Trophoblast cell (in vitro differentiated cells and primary cell): Measurements from ENCODE around the gene PARP8.

ENCODE experiments used
- DNase-seq, 2 donors: peaks; one replicate each; pipeline ENCODE4 v3.0.0-alpha.2; 2016
- H2AFZ ChIP-seq: 2 replicates; pipeline ENCODE4 v1.6.1; 2013; ENCODE audit warnings: low read length, moderate library complexity, mild to moderate bottlenecking; ENCODE audit not compliant: insufficient read depth, poor library complexity
- H2AK5ac ChIP-seq: 2 replicates; pipeline ENCODE4 v1.6.1; 2013; ENCODE audit warnings: mild to moderate bottlenecking, low read length
- H2BK120ac ChIP-seq: 2 replicates; pipeline ENCODE4 v1.6.1; 2013; ENCODE audit warnings: low read length, mild to moderate bottlenecking, moderate library complexity; ENCODE audit not compliant: insufficient read depth, poor library complexity
- H2BK12ac ChIP-seq: 2 replicates; pipeline ENCODE4 v1.6.1; 2013; ENCODE audit warnings: mild to moderate bottlenecking, low read length, moderate library complexity
- H2BK5ac ChIP-seq: 2 replicates; pipeline ENCODE4 v1.6.1; 2013; ENCODE audit warnings: low read length, low read depth, moderate library complexity, mild to moderate bottlenecking; ENCODE audit not compliant: poor library complexity
- H3K14ac ChIP-seq: 2 replicates; pipeline ENCODE4 v1.6.1; 2013; ENCODE audit warnings: mild to moderate bottlenecking, low read length
- H3K18ac ChIP-seq: 2 replicates; pipeline ENCODE4 v1.6.1; 2013; ENCODE audit warnings: mild to moderate bottlenecking, low read length
- H3K23ac ChIP-seq: 2 replicates; pipeline ENCODE4 v1.6.1; 2013; ENCODE audit warnings: low read length
- H3K27ac ChIP-seq: 2 replicates; pipeline ENCODE4 v1.5.1; 2013; ENCODE audit warnings: low read depth, mild to moderate bottlenecking, inconsistent platforms, low read length, moderate library complexity
- H3K27me3 ChIP-seq: 2 replicates; pipeline ENCODE4 v1.6.1; 2013; ENCODE audit warnings: inconsistent platforms, mild to moderate bottlenecking, low read length, moderate library complexity; ENCODE audit not compliant: insufficient read depth
- H3K36me3 ChIP-seq, 2 experiments: 1 replicate in 1 of 2; 2 replicates in 1 of 2; pipeline ENCODE4 v1.6.1; 2013; ENCODE audit warnings: low read length in 2 of 2, mild to moderate bottlenecking in 2 of 2, moderate library complexity in 1 of 2; ENCODE audit not compliant: insufficient read depth in 2 of 2, control insufficient read depth in 1 of 2
- H3K4ac ChIP-seq: 2 replicates; pipeline ENCODE4 v1.6.1; 2013; ENCODE audit warnings: low read depth, mild to moderate bottlenecking, low read length, moderate library complexity
- H3K4me1 ChIP-seq, 2 experiments: 1 replicate in 1 of 2; 2 replicates in 1 of 2; pipeline ENCODE4 v1.6.1; 2013; ENCODE audit warnings: low read length in 2 of 2, mild to moderate bottlenecking in 2 of 2, moderate library complexity in 1 of 2; ENCODE audit not compliant: insufficient read depth in 2 of 2, control insufficient read depth in 1 of 2
- H3K4me2 ChIP-seq: 2 replicates; pipeline ENCODE4 v1.6.1; 2013; ENCODE audit warnings: inconsistent platforms, mild to moderate bottlenecking, low read length, moderate library complexity
- H3K4me3 ChIP-seq: 2 replicates; pipeline ENCODE4 v1.5.1; 2013; ENCODE audit warnings: mild to moderate bottlenecking, low read depth, low read length, inconsistent platforms
- H3K79me1 ChIP-seq: one replicate; pipeline ENCODE4 v1.6.1; 2013; ENCODE audit warnings: low read length
- H3K79me2 ChIP-seq: 2 replicates; pipeline ENCODE4 v1.6.1; 2013; ENCODE audit warnings: low read length, mild to moderate bottlenecking; ENCODE audit not compliant: control insufficient read depth, insufficient read depth, poor library complexity
- H3K9ac ChIP-seq: 2 replicates; pipeline ENCODE4 v1.6.1; 2013; ENCODE audit warnings: mild to moderate bottlenecking, low read length
- H3K9me3 ChIP-seq: 2 replicates; pipeline ENCODE4 v1.6.1; 2013; ENCODE audit warnings: low read depth, mild to moderate bottlenecking, control low read depth, inconsistent platforms, low read length; ENCODE audit not compliant: insufficient read depth
- H4K12ac ChIP-seq: 2 replicates; pipeline ENCODE4 v1.6.1; 2013; ENCODE audit warnings: low read depth, mild to moderate bottlenecking, low read length, moderate library complexity
- H4K8ac ChIP-seq: 2 replicates; pipeline ENCODE4 v1.6.1; 2013; ENCODE audit warnings: low read depth, mild to moderate bottlenecking, low read length, moderate library complexity
- H4K91ac ChIP-seq: one replicate; pipeline ENCODE4 v1.6.1; 2013; ENCODE audit warnings: low read depth, mild to moderate bottlenecking, low read length, moderate library complexity
- WGBS: extraction: QIAGEN DNeasy Blood & Tissue Kit; methylation state at CpG from one replicate; pipeline ENCODE4 v1.1.7; 2013; ENCODE audit warnings: missing lambda C conversion rate; ENCODE audit not compliant: insufficient read length, insufficient coverage; ENCODE audit errors: extremely low coverage; 5-methylcytosine and 5-hydroxymethylcytosine counted together

PARP8 gene

DNA sequence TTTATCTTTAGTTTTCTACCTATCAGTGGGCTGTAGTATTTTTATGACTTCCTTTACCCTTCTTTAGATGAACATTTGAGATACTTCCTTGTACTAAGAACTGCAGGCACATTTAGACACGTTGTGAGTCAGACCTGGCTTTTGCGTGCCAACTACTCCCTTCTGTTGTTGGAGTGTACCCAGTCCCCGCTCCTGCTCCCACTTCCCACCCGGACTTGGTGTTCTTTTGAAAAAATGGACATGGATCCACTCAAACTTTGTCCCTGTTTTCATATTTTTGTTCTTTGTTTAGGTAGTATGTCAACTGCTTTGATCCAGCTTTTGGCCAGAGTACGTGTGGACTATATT lies 60.7 kb downstream of the PARP8 start:
- Histone ChIP-seq H4K8ac (no peak overlapping the region), H2AK5ac (no peak overlapping the region), H3K79me1 (no peaks in the 10 kb centered on the region), H4K12ac (no peak overlapping the region), H3K27ac (no peak overlapping the region), H2BK120ac (no peak overlapping the region), H2AFZ (no peak overlapping the region), H4K91ac (no peak overlapping the region), H3K27me3 (no peaks in the 10 kb centered on the region), H2BK5ac (no peak overlapping the region), H2BK12ac (no peak overlapping the region), H3K9ac (no peak overlapping the region), H3K9me3 (no peaks in the 10 kb centered on the region), H3K79me2 (no peaks in the 10 kb centered on the region), H3K36me3 (no peaks in the 10 kb centered on the region), H3K23ac (no peak overlapping the region), H3K4ac (no peak overlapping the region), H3K4me3 (no peak overlapping the region), H3K14ac (no peak overlapping the region), H3K4me2 (no peak overlapping the region), H3K18ac (no peak overlapping the region), H3K4me1 (peaks cover 2 to 4% of the 10 kb centered on the region in 2 experiments)
- no peak for DNase-seq
- no CpG with 5 or more reads among the region's 5 CpGs for WGBS

DNA sequence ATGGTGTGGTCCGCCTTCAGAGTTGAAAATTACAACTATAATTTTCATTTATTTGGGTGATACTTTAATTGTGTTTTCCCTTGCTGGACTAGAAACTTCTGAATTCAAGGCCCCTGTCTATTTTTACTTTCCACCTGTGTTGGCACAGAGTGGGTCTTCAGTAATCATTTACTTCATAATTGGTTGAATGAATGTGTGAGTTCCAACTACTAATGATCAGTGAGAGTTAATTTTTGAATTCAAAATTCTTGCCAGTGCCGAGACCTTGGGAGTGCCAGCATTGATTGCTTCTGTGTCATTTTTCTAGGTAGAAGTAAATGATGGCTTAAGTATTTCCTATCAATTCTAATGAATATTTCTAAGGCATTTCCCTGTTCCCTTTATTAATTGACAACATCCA lies 61.4 kb downstream of the PARP8 start:
- Histone ChIP-seq H3K79me2 (no peaks in the 10 kb centered on the region), H3K9ac (no peak overlapping the region), H3K36me3 (no peaks in the 10 kb centered on the region), H2AK5ac (no peak overlapping the region), H3K4me3 (no peak overlapping the region), H2AFZ (no peak overlapping the region), H3K4me1 (peaks cover 2 to 4% of the 10 kb centered on the region in 2 experiments), H2BK120ac (no peak overlapping the region), H3K14ac (no peak overlapping the region), H3K18ac (no peak overlapping the region), H3K4me2 (no peak overlapping the region), H3K27me3 (no peaks in the 10 kb centered on the region), H3K9me3 (no peaks in the 10 kb centered on the region), H3K4ac (no peak overlapping the region), H3K79me1 (no peaks in the 10 kb centered on the region), H2BK5ac (no peak overlapping the region), H4K91ac (no peak overlapping the region), H3K23ac (no peak overlapping the region), H3K27ac (no peak overlapping the region), H2BK12ac (no peak overlapping the region), H4K12ac (no peak overlapping the region), H4K8ac (no peak overlapping the region)
- no CpG with 5 or more reads among the region's 2 CpGs for WGBS
- DNase-seq: no peak

DNA sequence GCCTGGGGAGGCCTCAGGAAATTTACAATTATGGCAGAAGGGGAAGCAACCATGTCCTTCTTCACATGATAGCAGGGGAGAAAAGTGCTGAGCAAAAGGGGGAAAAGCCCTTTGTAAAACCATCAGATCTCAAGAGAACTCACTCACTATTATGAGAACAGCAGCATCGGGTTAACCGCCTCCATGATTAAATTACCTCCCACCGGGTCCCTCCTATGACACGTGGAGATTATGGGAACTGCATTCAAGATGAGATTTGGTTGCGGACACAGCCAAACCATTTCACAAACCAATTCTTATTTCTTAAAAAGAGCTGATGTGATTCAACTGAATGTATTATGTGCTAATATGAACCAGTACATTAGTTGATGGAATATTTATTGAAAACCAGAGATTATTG lies 63.9 kb downstream of the PARP8 start:
- no CpG with 5 or more reads among the region's 5 CpGs for WGBS
- Histone ChIP-seq H3K4me1 (peaks cover 2 to 4% of the 10 kb centered on the region in 2 experiments), H3K4me3 (no peak overlapping the region), H2AFZ (no peak overlapping the region), H2BK12ac (no peak overlapping the region), H3K27me3 (no peaks in the 10 kb centered on the region), H3K18ac (no peak overlapping the region), H3K79me1 (no peaks in the 10 kb centered on the region), H3K27ac (no peak overlapping the region), H3K4ac (no peak overlapping the region), H3K14ac (no peak overlapping the region), H3K9ac (no peak overlapping the region), H3K4me2 (no peak overlapping the region), H3K36me3 (no peaks in the 10 kb centered on the region), H4K8ac (no peak overlapping the region), H3K9me3 (no peaks in the 10 kb centered on the region), H2AK5ac (no peak overlapping the region), H2BK120ac (no peak overlapping the region), H2BK5ac (no peak overlapping the region), H4K12ac (no peak overlapping the region), H4K91ac (no peak overlapping the region), H3K79me2 (no peaks in the 10 kb centered on the region), H3K23ac (no peak overlapping the region)
- no peak for DNase-seq

DNA sequence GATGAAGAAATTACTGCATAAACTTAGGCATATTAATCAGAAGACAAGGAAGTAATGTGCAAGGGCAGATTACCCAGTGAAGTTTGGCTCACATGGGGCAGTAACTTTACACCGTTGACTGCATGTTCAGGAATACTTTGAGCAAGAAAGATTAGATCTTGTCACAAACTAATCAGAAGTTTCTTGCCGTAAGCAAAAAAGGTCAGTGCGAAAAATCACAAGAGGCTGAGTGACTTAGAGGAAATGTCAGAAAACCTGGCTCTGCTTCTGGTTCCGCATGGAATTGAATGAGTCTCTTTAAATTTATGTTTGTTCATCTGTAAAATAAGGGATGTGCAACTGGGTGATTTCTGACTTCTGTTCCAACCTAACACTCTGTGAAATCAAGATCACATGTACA lies 64.4 kb downstream of the PARP8 start:
- no peak overlapping the region for H2AK5ac ChIP-seq
- H3K27ac ChIP-seq: no peak overlapping the region
- no peak overlapping the region for H4K12ac ChIP-seq
- WGBS: no CpG with 5 or more reads among the region's 4 CpGs
- H2BK12ac ChIP-seq: no peak overlapping the region
- no peak overlapping the region for H3K18ac ChIP-seq
- H2BK5ac ChIP-seq: no peak overlapping the region
- no peak overlapping the region for H3K23ac ChIP-seq
- DNase-seq: peak in 1 of 2 donors; percentile 67
- no peaks in the 10 kb centered on the region for H3K36me3 ChIP-seq
- no peak overlapping the region for H3K4me3 ChIP-seq
- no peaks in the 10 kb centered on the region for H3K79me2 ChIP-seq
- H2AFZ ChIP-seq: no peak overlapping the region
- H2BK120ac ChIP-seq: no peak overlapping the region
- no peak overlapping the region for H3K9ac ChIP-seq
- no peaks in the 10 kb centered on the region for H3K9me3 ChIP-seq
- no peak overlapping the region for H3K4ac ChIP-seq
- H4K8ac ChIP-seq: no peak overlapping the region
- peaks cover 2 to 4% of the 10 kb centered on the region in 2 experiments for H3K4me1 ChIP-seq
- H3K79me1 ChIP-seq: no peaks in the 10 kb centered on the region
- H4K91ac ChIP-seq: no peak overlapping the region
- no peaks in the 10 kb centered on the region for H3K27me3 ChIP-seq
- H3K4me2 ChIP-seq: no peak overlapping the region
- H3K14ac ChIP-seq: no peak overlapping the region
